ENCODE results near the gene STK38.

GRCh38 chr6:36478051-36478526 lies 69.2 kb downstream of the STK38 start:
- no peak for TF ChIP-seq CBFB (CRISPR knock-in tag; IDR thresholded peaks at IDR 0.05)
- no peak for TF ChIP-seq ZNF280A (IDR thresholded peaks at IDR 0.05; ENCODE audit: low read depth, partially characterized antibody)
- no peak for TF ChIP-seq MXD1 (CRISPR knock-in tag; IDR thresholded peaks at IDR 0.05; ENCODE audit: borderline replicate concordance, poor library complexity, severe bottlenecking)
- TF ChIP-seq AFF4 (CRISPR knock-in tag; IDR thresholded peaks at IDR 0.05) = peak; percentile 50; the same call in 1 of the 2 replicates
- TF ChIP-seq CTCF (IDR thresholded peaks at IDR 0.05 in 2 of 3, conservative IDR thresholded peaks at IDR 0.05 in 1 of 3; ENCODE audit: insufficient read depth in 2 of 3, low read depth in 1 of 3, low read length in 3 of 3) = no peak

Data from K562 (cell line).